ENCODE data around the gene ACOX2.

ACOX2 gene

DNA sequence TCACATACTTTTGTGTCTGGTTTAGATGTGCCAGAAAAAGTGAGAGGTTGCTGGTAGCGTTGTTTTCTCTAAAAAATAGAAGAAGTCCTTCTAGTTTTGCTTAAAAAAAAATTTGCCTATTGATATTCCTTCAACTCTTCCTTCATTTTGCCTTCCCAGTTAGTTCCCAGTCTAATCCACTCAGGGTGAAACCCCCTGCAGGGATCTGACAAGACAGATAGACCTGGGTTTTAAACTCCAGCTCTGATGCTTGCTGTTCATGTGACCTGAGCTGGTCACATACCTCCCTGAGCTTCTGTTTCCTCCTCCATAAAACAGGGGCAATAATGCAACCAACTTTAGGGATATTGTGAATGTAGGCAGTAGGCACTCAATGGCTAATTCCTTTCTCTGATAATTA, 63.7 kb downstream of the ACOX2 start:
- no peak for DNase-seq (ENCODE audit: low read depth in 2 of 2)

DNA sequence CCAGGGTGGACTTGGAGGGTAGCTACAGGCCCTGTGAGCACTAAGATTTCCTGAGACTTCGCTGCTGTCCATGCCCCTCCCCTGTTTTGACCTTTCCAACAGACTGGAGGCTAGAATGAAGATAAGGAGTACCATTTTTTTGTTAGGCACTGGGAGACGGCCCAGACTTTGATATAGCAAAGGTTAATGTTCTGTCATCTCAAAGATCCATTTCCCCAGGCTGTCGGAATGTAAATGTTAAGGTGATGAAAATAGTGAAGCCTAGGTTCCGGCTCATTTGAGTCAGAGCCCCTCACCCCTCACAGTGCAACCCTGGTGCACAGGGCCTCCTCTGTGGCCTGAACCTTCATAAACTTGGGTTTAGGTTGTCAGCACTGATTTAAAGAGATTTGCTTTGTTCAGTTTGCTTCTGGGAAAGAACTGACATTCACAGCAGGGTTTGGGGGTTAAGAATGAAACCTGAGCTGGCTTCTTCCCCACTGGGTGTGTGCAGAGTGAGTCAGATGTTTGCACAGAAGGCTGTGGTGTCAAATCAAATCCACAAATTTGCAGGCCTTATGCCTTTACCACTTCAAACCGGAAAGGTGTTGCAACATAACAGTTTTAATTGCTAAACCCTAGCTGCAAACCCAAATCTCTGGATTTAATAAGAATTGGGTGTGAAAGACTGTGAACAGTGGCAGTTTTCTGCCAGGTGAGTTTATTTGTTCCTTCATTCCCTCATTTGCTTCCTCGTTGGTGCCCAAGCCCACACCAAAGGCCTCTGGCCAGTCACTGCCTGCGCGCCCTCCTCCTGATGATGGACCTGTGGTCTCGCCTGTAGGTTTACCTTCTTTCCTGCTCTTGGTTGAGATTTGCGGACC, 65.7 kb downstream of the ACOX2 start:
- peak; percentile 14 to 50 for DNase-seq (ENCODE audit: low read depth in 2 of 2)

DNA sequence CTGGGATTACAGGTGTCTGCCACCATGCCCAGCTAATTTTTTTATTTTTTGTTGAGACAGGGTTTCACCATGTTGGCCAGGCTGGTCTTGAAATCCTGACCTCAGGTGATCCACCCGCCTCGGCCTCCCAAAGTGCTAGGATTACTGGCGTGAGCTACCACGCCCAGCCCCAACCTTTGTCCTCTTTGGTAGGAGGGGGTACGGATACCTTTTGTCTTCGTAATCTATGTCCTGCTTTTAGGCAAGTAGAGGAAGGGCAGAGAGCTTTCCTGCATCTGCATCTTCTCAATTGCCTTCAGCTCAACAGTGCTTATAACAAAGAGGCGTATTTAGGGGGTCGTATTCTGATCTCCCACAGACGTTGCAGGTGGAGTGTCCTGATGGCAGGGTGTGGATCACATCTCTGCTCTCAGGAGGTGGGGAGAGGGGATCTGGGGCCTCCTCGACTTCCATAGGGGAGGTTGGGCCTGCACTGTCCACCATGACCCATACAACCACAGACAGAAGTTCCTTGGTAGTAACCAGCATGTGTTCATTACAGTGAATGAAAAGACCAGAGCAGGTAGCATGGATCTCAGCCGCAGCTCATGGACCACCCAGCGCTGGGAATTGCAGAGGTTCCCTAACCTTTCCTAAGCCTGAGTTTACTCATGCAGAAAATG, 66.5 kb downstream of the ACOX2 start:
- no peak for DNase-seq (ENCODE audit: low read depth in 2 of 2)

- DNase-seq (ENCODE audit: low read depth in 2 of 2): no peak
Measured at GRCh38 chr3:58469096-58469495, 67.9 kb downstream of the ACOX2 start.

DNA sequence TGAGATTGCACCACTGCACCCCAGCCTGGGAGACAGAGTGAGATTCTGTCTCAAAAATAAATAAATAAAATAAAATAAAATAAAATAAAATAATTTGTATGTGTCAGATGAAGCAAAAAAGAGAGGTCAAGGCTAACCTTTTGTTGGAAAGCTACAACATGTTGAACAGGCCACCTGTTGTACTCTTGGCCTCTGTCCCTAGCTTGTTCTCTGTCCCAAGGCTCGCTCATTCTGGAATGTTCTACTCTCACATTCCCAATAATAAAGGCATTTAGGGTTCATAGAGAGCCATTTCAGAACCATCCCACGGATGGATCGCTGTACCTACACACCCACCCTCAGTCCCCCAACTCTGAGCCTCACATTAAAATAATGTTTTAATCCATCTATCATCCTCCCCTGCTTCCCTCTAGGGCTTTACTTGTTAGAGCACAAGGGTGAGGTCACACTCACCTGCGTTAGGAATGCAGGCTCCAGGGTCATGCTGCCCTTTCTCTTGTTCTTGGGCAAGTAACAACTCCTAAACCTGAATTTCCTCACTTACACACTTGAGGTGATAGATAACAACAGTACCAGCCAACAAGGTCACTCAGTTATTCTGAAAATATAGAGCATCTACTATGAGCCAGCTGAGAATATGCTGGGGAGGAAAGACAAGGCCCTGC, 70.0 kb downstream of the ACOX2 start:
- no peak for DNase-seq (ENCODE audit: low read depth in 2 of 2)

DNA sequence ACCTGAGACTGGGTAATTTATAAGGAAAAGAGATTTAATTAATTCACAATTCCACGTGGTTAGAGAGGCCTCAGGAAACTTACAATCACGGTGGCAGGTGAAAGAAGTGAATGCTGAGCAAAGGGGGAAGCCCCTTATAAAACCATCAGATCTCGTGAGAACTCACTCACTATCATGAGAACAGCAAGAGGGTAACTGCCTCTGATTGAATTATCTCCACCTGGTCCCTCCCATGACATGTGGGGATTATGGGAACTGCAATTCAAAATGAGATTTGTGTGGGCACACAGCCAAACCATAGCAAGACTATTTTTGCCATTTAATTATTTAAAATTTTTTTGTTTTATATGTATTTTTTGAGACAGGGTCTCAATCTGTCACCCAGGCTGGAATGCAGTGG, 72.1 kb downstream of the ACOX2 start:
- no peak for DNase-seq (ENCODE audit: low read depth in 2 of 2)

- no peak for DNase-seq (ENCODE audit: low read depth in 2 of 2)
Measured at GRCh38 chr3:58463942-58464271, 73.1 kb downstream of the ACOX2 start.

DNA sequence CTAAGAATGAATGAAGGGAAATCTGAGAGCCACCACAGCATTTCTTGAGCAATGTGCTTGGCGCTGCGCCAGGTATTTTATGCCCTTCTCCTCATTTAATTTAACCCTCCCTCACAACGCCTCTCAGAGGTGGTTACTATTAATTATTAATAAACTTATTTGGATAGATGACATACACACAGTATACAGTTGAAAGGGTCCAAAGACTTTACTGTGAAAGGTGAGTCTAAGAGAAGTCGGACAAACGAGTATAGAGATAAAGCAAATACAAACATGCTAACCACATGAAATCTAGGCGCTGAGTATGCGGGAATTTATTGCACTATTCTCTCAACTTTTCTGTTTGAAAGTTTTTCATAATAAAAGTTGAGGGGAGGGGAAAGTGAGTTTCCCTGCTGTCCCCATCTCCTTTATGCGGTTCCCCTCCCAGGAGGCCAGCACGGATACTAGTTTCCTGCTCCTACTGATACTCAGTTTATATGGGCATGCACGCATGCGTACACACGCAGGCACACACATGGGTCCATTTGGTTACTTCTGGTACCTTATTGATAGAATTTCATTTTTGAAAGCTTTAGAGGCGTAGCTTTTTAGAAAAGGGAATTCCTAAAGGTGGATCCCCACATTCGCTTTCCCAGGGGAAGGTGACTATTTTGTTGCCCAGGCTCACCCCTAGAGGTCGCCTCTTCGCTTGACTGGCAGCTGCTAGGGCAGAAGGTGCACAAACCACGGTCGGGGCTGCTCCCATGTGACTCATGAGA, 73.6 kb downstream of the ACOX2 start:
- DNase-seq (ENCODE audit: low read depth in 2 of 2): peak; percentile 71 to 73

DNA sequence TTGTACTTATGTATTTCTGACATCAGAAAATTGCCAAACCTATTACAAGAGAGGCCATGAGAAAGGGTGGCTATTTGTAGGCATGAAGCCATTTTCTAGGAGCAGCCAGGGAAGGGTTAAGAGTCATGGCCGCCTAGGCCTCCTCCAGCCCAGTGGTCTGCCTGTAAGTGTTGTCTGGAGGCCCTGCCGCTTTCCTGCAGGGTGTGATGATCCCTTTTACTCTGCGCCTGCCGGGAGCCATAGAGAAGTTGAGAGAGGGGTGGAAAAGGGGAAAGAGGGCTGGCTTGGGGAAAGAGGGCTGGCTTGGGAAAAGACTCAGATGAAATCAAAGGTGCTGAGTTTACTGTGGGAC, 74.2 kb downstream of the ACOX2 start:
- no peak for DNase-seq (ENCODE audit: low read depth in 2 of 2)

GRCh38 chr3:58459160-58459559, 77.8 kb downstream of the ACOX2 start:
- DNase-seq (ENCODE audit: low read depth in 2 of 2): no peak
